NCI-H2227 (cell line): ENCODE measurements around the gene ARV1.
"Not testable (repeated sequence)": the region's sequence is repeated elsewhere in the genome, so short reads cannot be mapped to it uniquely, and the experiment has no call there.

Experiments
- DNase-seq: peaks from one replicate; lab custom pipeline; 2025; ENCODE audit not compliant: unreplicated experiment; lab: John Stamatoyannopoulos, UW

ARV1 gene

GRCh38 chr1:230976360-230976759 lies 2.5 kb upstream of the ARV1 start:
- DNase-seq = no peak

- DNase-seq = no peak
Observed at GRCh38 chr1:230976825-230977747, 1.8 kb upstream of the ARV1 start.

DNA sequence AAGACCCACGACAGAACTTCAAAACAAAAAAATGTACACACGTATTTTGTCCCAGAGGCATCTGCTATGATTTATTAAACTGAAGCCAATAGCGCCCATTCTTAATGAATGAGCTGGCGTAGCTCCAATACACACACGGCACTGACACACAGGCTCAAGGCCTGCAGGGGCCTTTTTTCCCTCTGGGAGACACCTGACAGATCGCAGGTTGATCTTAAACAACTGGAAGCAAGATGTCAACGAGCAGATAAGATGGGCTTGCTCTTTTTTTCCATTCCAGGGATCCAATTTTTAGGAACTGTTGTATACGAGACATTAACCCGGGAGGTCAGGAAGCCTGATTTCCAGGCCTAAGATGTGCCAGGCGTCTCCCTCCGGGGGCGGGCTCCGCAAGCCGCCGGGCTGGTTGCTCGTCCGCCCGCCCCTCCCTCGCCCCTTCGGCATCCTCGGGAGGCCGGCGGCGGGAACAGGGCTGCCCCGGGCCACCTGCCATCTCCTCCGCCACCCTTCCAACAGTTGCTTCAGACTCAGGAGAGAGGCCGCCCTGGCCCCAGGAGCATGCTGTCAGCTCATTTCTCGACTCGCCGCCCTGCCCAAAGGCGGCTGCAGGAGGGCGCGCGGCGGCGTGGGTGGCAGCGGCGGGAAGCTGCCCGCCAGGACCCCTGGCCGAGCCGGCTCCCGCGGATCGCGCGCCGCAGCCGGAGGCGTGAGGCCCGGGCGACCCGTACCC lies 968 bp upstream of the ARV1 start:
- DNase-seq = peak; percentile 59

DNA sequence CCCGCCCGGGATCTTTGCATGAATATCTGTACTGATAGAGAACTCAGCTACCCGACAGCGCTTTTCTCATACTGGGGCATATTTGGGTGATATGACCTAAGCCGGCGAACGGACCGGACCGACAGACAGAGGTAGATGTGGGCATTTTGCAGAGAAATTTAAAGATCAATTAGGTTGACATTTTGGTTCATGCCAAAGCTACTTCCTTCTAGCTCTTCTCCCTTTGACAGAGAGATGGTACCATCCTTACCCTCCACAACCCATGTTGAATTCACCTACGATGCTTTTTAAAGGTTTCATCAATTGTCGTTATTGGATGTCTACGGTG lies 459 bp downstream of the ARV1 start:
- DNase-seq = no peak

DNA sequence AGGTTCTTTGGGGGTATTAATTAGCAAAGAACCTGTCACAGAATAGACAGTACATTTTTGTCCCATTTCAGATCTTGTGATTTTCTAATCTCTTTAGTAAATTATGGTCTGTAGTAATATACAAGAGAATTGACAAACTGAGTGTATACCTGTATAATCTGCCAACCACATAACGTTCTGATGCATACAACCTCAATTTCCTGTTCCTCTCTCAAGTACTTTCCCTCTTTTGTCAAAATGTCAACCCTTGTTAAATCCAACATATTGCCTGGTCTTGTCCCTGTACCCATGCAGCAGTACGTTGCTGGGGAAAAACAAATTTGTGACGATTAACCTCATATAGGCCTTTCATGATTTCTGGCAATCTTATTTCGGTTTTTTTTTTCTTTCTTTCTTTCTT lies 1.1 kb downstream of the ARV1 start:
- DNase-seq = no peak

DNA sequence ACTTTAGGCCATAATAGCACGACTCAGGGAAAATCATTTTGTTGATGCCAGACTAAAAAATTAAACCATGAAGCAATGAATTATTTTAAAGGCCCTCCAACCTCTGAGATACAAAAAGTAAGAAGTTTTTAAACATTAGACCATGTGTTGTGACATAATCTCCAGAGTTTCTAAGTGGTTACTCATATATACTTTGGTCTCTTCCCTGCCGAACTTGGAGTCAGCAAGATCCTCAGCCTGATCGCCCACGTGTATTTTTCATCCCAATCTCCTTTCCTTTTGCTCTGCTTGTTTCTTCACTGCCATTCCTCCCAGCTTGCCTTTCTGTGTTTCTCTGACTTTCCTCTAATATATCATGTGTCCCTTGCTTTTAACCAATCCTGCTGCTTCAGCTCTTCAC lies 3.8 kb downstream of the ARV1 start:
- no peak for DNase-seq

DNA sequence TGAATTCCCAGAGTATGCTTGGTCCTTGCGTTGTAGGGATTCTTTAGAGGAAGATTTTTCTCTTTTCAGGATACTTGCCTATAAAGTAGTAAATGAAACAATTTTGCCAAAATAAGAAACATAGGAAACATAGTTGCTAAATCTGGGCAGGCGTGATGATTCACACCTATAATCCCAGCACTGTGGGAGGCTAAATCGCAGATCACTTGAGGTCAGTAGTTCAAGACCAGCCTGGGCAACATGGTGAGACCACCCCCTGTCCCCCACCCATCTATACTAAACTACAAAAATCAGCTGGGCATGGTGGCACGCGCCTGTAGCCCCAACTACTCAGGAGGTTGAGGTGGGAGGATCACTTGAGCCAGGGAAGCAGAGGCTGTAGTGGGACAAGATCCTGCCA lies 4.9 kb downstream of the ARV1 start:
- no peak for DNase-seq

- DNase-seq = not testable (repeated sequence)
Observed at GRCh38 chr1:230984622-230985515, 6.0 kb downstream of the ARV1 start.

DNA sequence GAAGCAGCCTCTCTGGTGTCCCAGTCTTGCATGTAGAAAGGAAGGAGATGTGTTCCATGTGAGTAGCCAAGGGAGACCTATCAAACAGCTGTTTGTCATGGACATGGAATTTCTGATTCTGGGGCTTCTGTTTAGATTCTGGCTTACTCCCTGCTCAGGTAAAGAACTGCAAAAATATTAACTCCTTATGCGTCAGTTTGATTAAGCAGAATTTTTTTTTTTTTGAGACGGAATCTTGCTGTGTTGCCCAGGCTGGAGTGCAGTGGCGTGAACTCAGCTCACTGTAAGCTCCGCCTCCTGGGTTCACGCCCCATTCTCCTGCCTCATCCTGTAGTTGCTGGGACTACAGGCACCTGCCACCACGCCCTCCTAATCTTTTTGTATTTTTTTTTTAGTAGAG lies 6.8 kb downstream of the ARV1 start:
- DNase-seq = no peak

- no peak for DNase-seq
Observed at GRCh38 chr1:230986976-230987375, 8.1 kb downstream of the ARV1 start.

DNA sequence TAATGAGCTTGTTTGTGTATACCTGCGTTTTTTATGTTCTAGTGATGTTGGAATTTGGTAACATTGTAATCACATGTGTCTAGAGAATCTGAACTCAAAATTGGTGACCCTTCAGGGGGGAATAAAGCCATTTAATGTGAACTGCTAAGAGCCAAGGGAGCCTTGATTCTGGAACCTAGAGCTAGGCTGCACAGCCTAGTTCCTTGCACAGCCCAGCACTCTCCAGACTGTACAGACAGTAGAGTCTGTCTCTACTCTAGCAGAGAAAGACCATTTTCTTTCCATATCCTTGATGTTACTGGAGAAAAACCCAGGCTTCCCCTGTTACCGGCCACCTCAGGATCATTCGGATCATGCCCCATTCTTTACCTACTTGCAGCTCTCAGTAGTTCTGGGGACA lies 8.6 kb downstream of the ARV1 start:
- DNase-seq = no peak

- no peak for DNase-seq
Observed at GRCh38 chr1:230992100-230992774, 13.3 kb downstream of the ARV1 start.

GRCh38 chr1:230994860-230995259 lies 16.0 kb downstream of the ARV1 start:
- DNase-seq = no peak

DNA sequence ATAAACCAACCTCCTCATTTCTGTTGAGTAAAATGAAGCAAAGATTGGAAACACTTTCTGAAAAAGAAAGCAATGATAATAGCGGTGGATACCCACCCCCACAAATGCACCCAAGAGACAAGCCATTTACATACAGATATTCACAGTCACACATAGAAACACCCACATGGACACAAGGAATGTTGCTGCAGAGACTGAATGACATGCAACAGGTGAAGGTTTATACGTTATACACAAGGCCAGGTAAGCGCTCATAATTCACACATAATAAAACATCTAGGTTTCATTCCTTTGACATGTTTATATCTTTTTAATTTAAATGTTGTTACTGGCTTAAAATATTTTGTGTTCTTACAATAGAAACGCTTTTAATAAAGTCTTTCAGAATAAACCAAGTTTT lies 21.3 kb downstream of the ARV1 start:
- DNase-seq = no peak

- DNase-seq = no peak
Observed at GRCh38 chr1:231000639-231001038, 21.7 kb downstream of the ARV1 start.

- DNase-seq = no peak
Observed at GRCh38 chr1:231001892-231002291, 23.0 kb downstream of the ARV1 start.

GRCh38 chr1:231007535-231007934 lies 28.6 kb downstream of the ARV1 start:
- not testable (repeated sequence) for DNase-seq

GRCh38 chr1:231011360-231011759 lies 32.5 kb downstream of the ARV1 start:
- DNase-seq = no peak

DNA sequence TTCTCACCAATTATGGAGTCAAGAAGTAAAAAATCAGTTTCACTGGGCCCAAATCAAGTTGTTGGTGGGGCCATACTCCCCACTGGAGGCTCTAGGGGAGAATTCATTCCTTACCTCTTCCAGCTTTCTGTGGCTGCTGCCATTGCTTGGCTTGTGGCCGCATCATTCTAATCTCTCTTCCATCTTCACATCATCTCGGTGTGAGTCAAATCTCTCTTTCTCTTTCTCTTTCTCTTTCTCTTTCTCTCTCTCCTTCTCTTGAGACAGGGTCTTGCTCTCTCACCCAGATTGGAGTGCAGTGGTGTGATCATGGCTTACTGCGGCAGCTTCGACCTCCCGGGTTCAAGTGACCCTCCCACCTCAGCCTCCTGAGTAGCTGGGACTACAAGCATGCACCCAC lies 33.1 kb downstream of the ARV1 start:
- DNase-seq = no peak

GRCh38 chr1:231013391-231014015 lies 34.6 kb downstream of the ARV1 start:
- DNase-seq = no peak
